NCI-H1105 treated with DMSO at 0.1 percent for 48 hours (cell line): ENCODE measurements around the gene RASSF5.

Experiments
- DNase-seq: peaks from one replicate; lab custom pipeline; 2025; lab: John Stamatoyannopoulos, UW

Gene RASSF5

DNA sequence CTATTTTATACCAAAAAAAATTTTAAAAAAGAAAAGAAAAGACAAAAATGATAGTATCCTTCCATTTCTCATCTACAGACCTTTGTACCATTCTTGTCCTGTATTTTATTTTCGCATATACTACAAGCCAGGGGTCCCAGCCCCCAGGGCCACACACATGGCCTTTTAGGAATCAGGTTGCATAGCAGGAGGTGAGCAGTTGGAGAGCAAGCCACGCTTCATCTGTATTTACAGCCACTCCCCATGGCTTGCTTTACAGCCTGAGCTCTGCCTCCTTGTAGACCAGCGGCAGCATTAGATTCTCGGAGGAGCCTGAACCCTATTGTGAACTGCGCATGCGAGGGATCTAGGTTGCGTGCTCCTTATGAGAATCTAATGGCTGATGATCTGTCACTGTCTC, 39.8 kb downstream of the RASSF5 start:
- no peak for DNase-seq

DNA sequence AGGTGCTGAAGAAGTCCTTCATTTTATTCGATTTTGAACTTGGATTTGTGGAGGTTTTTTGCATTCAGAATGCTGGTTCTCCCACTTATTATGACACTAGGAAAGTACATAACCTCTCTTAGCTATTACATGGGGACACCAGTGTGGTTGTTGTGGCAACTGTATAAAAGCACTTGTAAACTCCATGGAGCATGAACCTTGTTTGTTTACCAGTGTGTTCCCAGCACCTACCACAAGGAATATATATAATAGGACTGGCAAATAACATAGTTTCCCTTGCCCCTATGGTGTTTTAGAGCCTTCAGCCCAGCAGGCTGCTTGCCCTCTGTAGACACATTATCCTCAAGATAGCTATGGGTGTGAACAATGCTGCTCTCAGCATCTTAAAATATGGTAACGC, 43.1 kb downstream of the RASSF5 start:
- peak; percentile 77 for DNase-seq

DNA sequence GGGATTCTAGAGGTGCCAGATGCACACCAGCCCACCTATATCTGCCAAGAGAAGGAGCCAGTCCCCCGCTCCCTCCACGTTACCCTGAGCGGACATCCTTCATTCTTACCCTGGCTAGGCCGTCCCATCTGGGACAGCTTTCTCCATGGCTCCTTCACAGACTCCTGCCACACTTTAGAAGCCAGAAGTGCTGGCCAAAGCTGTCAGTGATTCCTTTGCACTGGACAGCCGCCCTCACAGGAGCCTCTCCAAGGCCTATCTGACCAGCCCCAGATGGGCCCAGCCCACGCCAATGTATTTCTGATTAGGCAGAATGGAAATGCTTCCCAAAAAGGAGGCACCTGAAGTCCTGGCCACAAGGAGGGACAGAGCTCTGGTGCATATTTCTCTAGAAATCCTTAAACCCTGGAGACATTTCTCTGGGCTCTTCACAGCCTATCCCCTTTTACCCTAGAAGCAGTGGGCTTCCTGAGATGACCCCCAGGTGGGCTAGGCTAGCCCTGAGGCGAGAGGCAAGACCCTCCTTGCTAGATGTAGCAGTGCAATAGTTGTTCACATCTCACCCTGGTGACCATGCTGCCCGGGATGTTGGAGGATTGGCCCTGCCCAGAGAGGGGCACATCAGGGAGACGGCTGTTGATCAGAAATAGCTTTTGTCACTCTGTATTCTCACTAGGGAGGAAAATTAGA, 44.1 kb downstream of the RASSF5 start:
- no peak for DNase-seq

DNA sequence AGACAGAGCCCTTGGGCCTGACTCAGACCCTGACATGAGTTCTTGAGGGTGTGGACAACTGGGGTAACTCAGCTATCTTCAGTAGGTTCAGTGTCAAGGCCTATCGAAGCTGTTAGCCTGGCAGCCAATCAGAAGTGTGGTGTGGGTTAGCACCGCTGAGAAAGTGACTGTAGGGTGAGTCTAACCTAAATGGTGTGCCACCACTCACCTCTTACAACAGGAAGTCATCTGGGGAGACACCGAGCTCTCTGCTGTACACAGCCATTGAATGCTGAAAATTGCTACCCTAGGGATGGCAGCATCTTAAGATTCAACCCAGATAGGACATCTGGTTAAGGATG, 44.6 kb downstream of the RASSF5 start:
- DNase-seq = no peak

DNA sequence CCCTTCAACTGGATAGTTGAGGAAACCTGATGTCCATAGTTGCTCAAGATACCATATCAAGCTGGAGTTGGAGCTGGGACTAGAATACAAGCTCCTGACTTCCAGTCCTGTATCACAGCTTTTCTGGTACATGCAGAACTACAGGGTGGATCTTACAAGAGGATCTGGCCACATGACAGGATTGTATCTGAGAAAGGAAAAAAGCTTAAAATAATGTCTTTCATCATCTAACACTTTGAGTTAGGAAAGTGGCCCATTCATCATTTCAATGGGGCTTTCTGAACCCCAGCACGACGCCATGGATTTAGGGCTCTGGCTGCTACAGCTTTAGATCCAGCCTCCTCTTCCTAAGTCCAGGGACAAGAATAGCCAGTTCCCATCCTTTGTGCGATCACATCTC, 46.9 kb downstream of the RASSF5 start:
- no peak for DNase-seq

- no peak for DNase-seq
Measured at GRCh38 chr1:206554701-206555472, 47.6 kb downstream of the RASSF5 start.

GRCh38 chr1:206555473-206555935, 48.2 kb downstream of the RASSF5 start:
- no peak for DNase-seq

GRCh38 chr1:206556047-206556749, 48.9 kb downstream of the RASSF5 start:
- DNase-seq = no peak

DNA sequence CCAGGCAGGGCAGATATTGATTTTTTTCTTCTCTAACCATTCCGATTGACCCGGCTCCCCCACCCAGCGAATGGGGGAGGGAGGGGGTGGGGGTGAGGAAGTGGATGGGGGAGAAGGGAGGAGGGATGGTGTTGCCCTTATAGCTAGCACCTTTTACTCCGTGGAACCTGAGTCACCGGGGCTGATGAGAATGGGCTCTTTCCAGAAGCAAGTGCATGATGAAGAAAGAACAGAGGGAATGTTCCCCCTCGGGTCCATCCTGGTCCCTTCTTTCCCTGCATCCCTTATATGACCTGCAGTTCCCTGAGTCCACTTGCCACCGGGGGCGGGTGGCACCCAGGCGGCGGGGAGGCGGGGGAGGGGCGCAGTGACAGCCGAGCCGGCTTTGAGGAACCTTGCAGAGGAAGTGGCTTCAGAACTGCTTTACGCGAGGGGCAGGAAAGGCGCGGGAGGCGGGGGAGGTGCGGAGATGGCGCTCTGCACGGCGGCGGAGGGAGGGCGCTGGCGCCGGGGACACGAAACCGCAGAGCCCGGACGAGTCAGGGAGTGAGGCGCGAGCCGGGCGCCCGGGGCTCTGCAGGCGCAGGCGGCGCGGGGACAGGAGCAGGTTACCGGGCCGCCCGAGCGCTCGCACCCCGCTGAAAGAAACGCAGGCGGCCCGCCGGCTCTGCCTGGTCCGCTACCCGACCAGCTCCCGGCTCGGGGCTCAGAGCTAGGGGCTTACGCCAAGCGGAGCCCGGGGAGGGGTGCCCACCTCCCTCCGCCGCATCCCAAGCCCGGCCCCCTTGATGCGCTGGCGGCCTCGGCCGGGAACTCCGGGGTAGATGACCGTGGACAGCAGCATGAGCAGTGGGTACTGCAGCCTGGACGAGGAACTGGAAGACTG, 49.7 kb downstream of the RASSF5 start:
- peak; percentile 46 for DNase-seq

DNA sequence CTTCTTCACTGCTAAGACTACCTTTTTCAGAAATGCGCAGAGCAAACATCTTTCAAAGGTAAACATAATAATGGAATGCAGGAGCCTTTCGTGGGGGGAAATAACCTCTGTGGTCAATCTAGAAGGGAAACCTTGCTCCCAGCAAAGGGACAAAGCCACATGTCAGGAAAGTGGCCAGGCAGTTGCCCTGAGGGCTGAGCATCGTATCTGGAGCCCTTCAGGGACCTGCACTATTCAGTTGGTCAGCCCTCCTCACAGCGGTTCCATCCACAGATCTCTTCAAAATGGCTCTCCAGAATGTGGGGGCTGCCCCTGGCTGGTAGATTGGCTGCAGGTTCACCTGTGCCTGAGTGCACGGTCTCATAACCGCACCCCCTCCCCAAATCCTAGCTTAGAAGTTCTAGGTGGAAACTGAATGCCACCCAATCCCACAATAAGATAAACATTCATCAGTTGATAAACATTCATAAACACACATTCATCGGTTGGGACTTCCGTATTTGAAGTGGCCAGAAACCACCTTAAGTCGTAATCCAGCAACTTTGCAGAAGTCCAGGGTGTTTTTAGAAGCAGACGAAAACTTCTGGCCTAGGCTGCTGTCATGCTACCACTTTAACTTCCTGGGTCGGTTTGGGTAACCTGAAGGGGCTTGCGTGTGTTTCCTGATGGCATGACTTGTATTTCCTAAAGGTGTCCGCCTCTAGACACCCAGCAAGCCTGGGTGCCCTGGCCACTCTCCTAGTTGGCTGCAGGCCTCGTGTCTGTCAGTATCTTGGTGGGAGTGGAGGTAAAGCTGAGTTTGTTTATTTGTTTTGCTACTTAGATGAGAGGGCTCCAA, 50.5 kb downstream of the RASSF5 start:
- DNase-seq = peak; percentile 74

DNA sequence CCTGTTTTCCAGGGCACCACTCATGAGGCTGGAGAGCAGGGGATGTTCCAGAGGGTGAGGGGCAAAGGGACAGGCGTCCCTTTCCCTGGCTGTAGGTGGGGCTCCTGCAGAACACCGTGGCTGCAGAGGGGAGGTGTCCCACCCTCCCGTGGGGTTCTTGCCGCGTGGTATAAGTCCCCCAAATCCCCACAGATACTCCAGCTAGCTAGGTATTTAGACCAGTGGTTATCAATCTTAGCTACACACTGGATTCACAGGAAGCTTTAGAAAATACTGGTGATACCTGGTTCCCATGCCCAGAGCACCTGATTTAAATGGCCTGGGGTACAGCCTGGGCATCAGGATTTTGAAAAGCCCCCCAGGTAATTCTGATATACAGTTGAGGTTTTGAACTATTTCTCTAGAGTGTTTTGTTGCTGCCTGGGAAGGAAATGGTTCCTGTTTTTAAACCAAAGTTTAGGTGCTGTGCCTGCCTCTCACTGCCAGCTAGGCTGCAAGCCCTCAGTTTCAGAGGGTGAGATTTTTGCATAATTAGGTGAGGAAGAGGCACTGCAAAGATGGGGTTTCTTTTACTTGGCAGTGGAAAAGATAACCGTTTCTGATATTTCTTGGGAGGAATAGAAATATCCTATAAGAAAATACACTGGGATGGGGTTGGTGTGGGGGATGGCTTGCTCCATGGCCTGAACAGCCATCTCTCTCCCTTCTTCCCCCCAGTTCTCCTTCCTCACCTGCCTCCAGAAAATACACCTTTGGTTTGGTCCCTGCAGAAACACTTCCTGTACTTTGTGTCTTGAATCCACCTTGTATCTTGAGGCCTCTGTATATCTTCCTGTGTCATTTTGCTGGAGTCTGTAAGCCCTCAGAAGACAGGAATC, 51.7 kb downstream of the RASSF5 start:
- DNase-seq = no peak

GRCh38 chr1:206559672-206559995, 52.3 kb downstream of the RASSF5 start:
- DNase-seq = no peak

GRCh38 chr1:206560007-206560716, 52.8 kb downstream of the RASSF5 start:
- no peak for DNase-seq

- DNase-seq = no peak
Measured at GRCh38 chr1:206563367-206564207, 56.3 kb downstream of the RASSF5 start.

DNA sequence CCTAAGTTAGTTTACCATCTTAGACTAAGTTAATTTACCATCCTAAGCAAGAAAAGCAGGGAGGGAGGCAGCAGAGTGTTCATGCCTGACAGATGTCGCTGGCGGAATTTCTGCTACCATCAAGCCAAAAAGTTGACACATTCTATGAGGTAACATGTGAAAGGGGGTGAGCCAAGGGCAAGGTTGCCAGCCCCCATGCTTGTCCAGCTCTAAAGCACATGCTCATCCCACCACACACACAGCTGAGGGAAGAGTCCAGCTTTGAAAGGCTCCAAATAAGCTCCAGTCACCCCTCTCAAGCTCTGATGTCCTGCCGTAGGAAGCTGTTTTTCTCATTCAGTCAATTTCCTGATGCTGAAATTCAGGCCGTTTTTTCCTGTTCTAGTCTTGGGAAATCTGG, 58.7 kb downstream of the RASSF5 start:
- DNase-seq = no peak

GRCh38 chr1:206566999-206567398, 59.7 kb downstream of the RASSF5 start:
- peak; percentile 66 for DNase-seq

GRCh38 chr1:206568256-206568655, 60.9 kb downstream of the RASSF5 start:
- DNase-seq = no peak

GRCh38 chr1:206568779-206569352, 61.5 kb downstream of the RASSF5 start:
- DNase-seq = no peak
